Stimulated activated CD4-positive, alpha-beta T cell treated with anti-CD3 and anti-CD28 coated beads, Interleukin-12 subunit alpha, Interleukin-12 subunit beta, amount 100 ng/mL, for 48 hours (primary cell): ENCODE measurements around the gene NDUFS8.

ENCODE experiments used
- DNase-seq, 3 donors: peaks; one replicate each; pipeline ENCODE4 v3.0.0-alpha.2; 2020; ENCODE audit warnings: low read depth in 2 of 3, low spot score in 1 of 3

The NDUFS8 gene

DNA sequence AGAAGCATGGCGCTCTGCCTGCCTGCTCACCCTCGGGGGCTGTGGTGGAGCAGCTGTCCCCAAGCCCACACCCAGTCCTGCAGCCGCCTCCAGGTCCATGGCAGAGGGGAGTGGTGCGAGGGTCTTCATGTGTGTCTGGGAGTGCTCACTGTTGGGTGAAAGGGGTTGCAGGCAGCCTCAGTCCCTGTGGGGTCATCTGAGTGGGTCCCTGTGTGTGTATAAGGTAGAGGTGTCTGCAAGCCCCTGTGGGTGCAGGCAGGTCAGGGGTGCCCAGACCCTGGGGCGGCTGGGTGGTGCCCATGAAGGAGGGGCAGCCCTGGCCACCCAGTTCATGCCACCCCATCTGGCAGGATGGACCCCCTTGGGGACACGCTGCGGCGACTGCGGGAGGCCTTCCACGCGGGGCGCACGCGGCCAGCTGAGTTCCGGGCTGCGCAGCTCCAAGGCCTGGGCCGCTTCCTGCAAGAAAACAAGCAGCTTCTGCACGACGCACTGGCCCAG lies 15.5 kb upstream of the NDUFS8 start:
- no peak for DNase-seq

DNA sequence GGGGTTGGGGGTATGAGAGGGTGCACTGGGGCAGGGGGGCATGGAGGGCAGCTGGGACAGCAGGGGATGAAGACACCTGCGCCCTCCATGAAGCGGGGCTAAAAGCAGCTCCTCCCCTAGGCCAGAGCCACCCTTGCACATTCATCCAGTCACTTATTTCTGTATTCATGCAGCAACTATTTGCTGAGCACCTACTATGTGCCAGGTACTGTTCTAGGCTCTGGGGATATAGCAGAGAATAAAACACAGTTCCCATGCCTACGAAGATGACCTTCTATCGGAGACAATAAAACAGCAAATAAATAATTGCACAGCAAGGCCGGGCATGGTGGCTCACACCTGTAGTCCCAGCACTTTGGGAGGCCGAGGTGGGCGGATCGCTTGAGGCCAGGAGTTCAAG lies 15.0 kb upstream of the NDUFS8 start:
- no peak for DNase-seq

DNA sequence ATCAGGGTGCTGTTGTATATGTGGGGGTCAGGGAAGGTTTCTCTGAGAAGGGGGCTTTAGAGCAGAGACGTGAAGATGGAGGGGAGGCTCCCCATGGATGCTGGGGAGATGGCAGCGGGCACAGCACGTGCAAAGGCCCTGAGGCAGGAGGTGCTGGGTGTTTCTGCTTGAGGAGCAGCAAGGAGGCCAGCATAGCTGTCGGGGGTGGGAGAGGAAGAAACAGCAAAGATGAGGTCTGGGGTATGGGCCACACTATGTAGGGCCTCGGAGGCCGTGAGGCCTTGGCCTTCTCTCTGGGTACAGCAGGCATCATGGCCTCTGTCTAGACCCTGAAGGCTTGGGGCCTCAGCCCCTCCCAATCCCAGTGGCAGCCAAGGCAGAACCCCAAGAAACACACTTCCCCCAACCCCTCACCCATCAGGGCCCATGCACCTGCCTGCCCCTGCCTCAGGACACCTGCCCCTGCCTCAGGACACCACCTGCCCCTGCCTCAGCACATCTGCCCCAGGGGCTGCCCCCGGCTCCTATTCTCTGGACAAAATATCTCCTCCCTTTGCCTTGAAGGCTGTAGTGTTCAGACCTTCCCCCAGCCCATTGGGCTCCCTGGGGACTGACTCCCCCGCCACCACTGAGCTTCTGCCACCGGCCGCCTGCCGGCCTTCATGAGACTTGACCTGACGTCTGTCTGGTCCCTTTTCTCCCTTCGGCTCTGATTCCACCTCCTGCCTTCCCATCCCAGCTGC lies 14.1 kb upstream of the NDUFS8 start:
- DNase-seq, result no peak

DNA sequence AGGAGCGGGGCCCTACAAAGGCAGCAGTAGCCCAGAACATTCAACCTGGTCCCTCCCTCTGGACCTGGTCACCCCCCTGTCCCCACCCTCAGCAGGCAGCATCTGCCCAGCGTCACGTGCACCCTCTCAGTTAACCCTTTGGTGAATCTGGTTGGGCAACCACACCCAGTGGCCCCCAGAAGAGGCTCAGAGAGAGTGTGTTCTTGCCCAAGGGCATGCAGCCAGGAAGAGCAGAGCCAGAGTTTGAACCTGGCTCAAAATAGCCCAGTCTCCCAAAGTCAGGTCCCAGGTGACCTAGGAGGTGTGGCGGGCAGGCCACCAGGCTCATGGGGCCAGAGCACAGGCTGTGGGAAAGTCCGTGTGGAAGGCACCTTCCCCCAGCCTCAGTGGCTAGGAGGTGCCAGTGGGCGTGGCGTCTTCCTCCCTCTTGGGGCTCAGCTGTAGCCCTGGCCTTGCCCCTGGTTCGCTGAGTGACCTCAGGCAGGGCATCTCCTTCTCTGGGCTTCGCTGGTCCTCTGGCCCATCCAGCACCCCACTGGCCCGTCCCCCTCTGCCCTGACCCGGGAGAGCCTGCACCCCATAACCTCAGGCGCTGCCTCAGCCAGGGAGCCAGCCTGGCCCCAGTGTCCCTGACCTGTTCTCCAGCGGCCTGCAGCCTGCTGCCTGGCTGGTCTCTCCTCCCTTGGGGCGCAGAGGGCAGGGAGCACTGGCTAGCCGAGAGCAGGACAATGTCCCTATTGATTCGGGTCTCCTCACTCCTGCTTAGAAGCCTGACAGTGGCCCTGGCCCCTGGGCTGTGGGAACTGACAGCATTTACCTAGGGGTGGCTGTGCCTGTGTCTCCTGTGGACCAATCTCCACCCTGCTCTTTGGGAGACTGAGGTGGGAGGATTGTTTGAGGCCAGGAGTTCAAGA lies 13.3 kb upstream of the NDUFS8 start:
- DNase-seq, result no peak

DNA sequence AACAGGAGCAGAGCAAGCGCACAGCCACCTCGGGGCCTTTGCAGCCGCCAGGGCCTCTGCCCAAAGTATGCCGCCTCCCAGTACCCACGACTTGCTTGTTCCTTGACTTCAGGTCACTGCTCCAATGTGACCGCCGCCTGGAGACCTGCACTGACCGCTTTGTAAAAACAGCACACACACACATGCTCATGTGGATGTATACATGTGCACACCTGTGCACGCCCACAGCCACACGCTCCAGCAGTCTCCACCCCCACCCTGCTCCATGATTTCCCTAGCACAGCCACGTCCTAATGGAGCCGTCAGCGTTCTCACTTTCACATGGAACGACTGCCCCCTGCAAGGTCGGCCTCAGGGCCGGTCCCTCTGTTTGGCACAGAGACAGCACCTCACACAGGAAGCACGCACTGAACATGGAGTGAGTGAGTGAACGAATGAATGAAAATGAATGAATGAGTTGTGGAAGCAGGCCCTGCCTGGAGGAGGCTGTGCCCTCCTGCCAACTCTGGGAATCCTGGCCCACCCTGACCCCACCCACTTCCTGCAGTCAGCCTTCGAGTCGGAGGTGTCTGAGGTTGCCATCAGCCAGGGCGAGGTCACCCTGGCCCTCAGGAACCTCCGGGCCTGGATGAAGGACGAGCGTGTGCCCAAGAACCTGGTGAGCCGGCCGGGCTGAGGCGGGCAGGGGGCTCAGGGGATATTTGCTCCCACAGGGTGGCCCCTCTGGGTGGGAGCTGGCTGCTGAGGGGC lies 12.3 kb upstream of the NDUFS8 start:
- DNase-seq, result no peak

DNA sequence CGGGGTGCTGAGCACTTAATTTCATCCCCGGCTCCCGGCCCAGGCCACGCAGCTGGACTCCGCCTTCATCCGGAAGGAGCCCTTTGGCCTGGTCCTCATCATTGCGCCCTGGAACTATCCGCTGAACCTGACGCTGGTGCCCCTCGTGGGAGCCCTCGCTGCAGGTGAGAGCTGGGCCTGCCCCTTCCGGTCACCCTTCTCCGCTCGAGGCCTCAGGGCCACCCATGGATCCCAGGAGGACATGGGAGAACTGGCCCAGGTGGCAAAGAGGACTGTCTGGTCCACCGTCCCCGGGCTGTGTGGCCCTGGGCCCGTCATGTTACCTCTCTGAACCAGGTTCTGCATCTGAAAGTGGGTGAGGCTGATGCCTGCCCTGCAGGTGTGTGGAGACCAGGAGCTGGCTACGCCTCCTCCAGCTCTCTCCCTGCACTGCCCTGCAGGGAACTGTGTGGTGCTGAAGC lies 11.7 kb upstream of the NDUFS8 start:
- DNase-seq, result no peak

DNA sequence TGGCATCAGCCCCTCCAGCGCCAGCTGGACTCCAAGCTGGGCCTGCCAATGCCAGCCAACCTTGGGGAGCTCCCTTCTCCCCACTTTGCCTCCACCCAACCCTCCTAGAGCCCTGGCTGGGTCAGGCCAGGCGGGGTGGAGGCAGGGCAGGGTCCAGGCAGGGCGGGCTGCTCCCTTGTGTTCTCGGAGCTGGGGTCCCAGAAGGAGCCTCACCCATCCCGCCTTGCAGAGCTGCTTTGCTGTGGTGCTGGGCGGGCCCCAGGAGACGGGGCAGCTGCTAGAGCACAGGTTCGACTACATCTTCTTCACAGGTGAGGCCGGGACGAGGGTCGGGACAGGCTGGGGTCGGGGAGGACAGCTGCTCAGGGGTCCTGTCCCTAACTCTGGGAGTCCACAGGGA lies 11.0 kb upstream of the NDUFS8 start:
- no peak for DNase-seq

DNA sequence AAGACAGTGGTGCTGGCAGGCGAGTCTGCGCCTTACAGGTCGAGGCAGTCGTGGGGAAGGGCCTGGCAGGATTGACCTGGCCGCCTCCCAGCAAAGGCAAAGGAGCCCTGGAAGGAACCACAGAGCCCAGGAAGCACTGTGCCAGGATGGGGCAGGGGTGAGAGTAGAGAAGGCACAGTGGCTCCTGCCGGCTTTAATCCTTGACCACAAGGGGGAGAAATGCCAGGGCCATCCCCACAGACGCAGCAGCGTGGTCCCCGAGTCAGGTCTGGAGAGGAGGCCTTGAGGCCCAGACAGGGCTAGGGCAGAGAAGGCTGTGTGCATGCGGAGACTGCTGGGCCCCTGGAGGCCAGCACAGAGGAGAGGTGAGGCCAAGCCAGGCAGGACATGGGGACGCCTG lies 9.9 kb upstream of the NDUFS8 start:
- no peak for DNase-seq

DNA sequence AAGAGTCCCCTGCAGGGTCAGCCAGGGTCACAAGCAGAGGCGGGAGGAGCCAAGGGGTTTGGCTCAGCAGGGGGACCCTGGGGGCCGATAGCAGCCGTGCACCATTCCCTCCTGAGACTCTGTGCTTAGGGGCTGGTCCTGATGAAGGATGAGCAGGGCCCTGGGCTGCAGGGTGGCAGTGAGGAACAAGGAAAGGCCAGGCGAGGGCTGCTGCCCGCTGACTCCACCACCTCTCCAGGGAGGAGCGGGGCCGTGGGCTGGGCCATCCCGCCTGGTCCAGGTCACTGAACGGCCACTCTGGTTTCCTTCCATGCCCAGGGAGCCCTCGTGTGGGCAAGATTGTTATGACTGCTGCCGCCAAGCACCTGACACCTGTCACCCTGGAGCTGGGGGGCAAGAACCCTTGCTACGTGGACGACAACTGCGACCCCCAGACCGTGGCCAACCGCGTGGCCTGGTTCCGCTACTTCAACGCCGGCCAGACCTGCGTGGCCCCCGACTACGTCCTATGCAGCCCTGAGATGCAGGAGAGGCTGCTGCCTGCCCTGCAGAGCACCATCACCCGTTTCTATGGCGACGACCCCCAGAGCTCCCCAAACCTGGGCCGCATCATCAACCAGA lies 9.2 kb upstream of the NDUFS8 start:
- no peak for DNase-seq

DNA sequence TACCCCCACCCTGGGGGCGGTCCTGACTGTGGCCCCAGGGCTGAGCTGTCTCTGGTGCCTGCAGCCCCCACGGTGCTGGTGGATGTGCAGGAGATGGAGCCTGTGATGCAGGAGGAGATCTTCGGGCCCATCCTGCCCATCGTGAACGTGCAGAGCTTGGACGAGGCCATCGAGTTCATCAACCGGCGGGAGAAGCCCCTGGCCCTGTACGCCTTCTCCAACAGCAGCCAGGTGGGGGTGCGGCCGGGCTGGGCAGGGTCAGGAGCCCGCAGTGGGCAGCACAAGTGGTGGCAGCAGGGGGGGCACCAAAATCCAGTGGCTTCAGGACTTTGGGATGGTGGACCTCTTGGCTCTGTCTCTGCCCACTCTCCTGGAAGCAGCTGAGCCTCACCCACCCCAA lies 8.0 kb upstream of the NDUFS8 start:
- no peak for DNase-seq

DNA sequence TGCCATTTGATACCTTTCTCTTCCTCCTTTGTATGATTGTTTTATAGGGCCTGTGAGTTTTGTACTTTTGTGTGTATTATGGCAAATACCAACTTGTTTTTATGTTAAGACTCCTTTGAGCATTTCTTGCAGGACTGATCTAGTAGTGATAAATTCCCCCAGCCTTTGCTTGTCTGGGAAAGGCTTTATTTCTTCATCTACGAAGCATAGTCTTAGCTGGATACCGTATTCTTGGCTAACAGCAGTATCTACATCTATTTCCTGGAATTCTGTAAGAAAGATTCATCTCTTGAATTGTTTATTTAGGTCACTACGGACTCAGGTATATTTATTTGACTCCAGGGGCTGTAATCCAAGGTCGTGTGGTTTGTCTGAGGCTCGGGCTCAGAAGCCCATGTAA lies 6.0 kb upstream of the NDUFS8 start:
- DNase-seq, result no peak

DNA sequence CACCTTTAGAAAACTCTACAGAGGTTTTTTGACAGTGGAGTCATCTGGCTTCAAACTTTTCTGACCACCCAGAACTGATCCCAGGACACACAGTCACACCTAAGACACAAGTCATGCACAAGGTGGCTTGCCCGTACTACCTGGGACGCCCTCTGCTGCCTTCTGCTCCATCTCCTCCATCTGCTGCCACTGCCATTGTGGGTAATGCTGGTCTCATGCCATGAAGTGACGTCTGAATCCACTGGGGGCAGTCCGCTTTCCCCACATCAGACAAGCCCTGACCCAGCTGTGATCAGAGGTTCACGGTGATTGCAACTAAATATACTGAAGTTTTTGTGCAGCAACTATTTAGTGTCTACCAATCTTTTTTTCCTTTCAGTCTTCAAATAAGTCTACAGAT lies 5.4 kb upstream of the NDUFS8 start:
- no peak for DNase-seq

DNA sequence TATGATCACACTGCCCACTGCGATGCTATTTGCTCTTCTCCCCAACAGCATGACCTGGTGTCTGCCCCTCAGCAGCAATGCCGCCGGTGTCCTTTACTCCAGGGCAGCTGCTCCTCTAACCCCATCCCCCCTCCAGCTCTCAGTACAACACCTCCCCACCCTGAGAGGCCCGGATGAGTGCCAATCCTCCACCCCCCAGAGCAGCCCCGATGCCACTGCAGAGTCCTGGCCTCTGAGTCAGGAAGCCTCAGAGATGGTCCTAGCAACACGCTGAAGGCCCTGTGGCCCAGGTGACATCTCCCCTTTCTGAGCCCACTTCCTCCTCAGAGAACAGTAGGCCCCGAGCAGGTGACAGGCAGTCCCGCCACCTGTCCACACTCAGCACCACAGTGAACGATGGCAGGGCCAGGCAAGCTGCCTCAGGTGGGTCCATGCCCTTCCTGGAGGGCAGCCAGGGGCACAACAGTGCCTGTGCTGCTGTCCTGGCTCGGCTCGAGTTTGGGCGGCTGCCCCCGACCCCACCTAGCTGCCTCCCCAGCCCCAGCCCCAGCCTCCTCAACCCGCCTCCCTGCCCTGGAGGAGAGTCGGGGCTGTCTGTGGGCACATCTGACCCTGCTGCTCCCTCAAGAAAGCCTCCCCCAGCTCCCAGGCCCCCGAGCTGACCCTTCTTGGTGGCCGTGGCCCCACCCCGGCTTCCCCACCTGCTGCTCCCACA lies 3.9 kb upstream of the NDUFS8 start:
- no peak for DNase-seq

DNA sequence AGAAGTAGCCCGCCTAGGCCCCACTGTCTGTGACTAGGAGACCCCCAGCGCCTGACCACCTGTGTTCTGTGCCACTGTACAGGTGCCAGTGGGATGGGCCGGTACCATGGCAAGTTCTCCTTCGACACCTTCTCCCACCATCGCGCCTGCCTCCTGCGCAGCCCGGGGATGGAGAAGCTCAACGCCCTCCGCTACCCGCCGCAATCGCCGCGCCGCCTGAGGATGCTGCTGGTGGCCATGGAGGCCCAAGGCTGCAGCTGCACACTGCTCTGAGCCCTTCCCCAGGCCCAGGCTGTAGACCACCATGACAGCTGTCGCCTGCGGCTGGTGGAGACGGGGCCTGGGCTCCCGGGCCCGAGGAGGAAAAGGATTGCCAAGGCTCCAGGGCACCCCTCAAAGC lies 2.8 kb upstream of the NDUFS8 start:
- DNase-seq, result no peak

DNA sequence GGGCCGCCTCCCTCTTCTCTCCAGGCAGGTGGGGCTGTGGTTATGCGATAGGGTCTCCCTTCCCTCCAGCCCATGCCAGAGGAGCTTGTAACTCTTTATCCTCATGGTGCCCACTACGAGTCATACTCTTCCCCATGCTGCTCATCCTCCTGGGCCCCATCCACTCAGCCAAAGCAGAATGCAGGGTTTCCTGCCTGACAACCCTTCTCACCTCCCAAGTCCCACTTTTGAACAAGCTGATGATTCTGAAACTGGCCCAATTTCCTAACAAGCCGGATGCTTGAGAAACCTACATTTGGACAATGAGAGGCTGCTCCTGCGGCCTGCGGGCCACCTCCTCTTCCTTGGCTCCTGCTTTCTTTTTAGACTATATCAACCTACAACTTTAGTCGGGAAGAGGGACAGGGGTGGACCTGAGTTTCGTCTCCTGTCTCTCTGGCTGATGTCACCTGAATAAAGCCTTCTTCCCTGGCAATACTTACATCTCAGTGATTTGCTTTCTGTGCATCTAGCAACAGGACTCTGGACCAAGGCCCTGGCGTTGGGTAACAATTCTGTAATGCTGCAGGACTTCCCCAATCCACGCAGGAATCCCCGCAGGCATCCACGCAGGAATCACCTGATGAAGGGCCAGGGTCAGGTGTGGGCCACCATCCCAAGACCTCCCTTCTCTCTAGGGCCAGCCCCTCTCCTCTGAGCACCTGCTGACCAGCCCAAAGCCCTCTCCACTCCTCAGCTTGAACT lies 1.5 kb upstream of the NDUFS8 start:
- no peak for DNase-seq

DNA sequence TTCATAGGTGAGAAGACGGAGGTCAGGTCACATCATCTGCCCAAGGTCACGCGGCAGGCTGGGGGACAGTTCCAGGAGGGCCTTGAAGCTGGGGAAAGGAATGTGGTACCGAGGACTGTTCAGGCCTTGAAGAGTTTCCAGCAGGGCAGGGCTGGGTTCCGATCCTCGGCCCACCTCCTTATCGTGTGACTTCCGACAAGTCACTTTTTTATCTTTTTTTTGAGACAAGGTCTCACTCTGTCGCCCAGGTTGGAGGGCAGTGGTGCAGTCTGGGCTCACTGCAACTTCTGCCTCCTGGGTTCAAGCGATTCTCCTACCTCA lies 623 bp downstream of the NDUFS8 start:
- no peak for DNase-seq

DNA sequence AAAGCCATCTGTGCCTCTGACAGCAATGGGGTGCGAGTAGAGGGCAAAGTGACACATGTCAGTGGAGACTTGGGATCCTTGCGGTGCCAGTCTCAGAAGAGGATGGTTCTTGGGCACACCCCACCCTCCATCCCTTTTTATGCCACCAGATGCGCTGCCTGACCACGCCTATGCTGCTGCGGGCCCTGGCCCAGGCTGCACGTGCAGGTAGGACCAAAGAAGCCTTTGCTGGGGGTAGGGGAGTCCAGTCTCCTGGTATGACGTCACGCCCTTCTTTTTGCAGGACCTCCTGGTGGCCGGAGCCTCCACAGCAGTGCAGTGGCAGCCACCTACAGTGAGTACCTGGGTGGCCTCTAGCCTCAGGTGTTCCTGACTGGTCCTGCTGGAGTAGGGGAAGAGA lies 1.5 kb downstream of the NDUFS8 start:
- no peak for DNase-seq

DNA sequence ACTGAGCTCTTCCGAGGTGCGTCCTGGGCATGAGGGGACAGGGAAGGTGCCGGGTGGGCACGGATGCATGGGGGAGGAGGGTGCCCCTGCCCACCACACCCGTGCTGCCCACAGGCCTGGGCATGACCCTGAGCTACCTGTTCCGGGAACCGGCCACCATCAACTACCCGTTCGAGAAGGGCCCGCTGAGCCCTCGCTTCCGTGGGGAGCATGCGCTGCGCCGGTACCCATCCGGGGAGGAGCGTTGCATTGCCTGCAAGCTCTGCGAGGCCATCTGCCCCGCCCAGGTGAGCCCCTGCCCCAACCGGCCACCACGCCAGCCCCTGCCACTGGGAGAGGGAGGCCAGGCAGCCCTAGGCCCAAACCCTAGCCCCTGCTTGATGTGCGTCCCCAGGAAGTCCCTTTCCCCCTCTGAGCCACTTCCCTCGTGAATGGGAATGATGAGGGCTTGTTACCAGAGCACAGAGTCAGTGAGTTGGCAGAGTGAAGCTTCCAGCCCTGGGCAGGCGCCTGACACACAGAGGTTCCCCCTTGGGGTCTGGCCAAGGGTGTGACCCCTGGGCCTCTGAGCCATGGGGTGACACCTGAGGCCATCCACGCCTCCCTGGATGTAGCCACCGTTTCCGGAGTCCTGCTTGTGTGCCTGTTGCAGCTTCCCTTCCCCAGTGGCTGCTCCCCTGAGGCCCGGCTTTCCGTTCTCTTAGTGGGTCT lies 2.7 kb downstream of the NDUFS8 start:
- DNase-seq, result no peak

DNA sequence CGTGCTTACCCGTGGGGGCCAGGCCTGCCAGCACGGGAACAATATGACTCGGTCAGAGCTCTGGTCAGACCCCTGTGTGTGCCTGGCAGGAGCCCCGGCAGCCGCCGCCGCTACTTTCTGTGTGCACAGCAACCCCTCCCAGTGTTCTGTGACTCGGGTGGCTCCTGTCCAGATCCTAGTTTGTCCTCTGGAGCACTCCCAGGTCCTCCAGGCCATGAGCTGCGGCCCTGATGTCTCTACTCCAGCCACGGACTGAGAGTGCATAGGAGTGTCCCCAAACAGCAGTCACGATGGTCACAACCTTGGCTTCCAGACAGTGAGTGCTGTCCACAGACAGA lies 3.2 kb downstream of the NDUFS8 start:
- DNase-seq, result no peak
